ENCODE results near the gene FYB1.

FYB1 gene

DNA sequence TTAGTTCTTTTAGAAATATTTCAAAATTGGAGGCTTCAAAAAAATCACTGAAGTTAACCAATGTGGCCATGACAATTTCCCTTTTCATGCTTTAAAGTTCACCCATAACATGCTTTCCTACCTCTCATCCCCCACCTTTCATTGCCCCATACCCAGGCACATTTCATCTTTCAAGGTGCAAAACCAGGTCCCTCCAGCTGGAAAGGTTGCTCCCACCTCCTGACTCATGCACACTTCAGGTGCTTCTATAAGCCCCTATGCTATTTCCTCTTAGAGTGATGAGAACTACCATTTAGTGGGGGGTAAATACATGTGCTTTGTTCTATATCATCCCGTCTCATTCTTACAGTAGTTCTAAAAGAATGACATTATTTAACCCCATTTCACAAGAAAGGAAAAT is 15.4 kb downstream of the FYB1 start:
- no peak for DNase-seq

- DNase-seq = no peak
These were observed 16.0 kb downstream of the FYB1 start for GRCh38 chr5:39203275-39203922.

- peak; percentile 51 to 71 for DNase-seq
These were observed 16.6 kb downstream of the FYB1 start for GRCh38 chr5:39202597-39203274.

DNA sequence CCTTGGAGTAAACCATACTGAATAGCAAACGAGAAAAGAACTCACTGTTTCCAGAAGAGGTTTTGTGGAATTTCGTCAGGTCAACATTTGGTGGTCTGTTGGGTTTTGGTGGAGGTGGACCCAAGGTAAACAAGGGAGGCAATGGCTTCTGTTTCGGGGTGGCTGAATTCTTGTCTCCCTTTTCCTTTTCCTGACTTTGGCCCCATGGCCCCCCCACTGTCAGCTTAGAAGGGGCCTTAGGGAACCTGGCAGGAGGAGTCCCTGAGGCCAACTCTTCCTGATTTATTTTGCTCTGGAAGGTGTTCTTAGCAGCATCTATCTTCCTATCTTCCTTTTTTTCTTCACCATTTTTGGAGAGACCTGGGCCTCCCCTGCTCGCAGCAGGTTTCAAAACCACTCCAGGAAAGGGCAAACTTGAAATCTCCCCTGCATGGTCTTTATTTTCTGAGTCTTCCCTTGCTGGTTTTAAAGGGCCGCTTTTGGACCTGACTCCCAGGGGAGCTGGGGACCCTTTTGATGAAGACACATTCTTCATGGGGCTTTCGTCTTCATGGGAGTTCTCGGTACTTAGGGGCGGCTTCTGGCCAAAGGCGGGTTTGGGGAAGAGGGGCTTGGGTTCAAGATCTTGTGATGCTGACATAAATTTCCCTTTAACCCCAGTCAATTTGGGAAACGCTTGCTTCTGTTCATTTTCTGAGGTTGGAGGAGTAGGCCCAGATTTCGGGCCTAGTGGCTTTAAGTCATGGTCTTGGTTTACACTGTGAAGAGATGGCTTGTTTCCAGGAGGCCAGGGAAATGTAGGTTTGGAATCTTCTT is 17.4 kb downstream of the FYB1 start:
- DNase-seq = no peak

DNA sequence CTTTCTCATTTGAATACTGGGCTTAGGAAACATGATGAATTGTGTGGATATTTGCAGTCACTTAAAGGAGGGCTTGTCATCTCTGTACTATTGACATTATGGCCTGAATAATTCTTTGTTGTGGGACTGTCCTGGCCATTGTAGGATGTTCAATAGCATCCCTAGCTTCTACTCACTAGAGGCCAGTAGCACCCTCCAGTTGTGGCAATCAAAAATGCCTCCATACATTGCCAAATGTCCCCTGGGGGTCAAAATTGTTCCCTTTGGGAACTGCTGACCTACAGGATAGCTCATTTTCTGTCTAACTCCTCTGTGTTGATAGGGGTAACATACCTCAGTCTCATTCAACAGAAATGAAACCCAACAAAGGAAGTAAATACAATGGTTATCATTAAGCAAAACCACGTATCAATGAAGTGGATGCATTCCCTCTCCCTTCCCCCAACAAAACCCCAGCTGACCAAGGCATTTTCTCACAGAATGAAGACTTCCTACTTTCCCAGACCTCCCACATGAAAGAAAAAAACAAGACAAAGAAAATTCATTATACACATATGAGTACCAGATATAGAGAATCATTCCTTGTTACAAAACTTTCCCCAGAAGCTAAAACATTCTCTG is 18.1 kb downstream of the FYB1 start:
- peak in 1 of 2 donors; percentile 57 for DNase-seq

GRCh38 chr5:39200081-39200480 is 19.3 kb downstream of the FYB1 start:
- no peak for DNase-seq

DNA sequence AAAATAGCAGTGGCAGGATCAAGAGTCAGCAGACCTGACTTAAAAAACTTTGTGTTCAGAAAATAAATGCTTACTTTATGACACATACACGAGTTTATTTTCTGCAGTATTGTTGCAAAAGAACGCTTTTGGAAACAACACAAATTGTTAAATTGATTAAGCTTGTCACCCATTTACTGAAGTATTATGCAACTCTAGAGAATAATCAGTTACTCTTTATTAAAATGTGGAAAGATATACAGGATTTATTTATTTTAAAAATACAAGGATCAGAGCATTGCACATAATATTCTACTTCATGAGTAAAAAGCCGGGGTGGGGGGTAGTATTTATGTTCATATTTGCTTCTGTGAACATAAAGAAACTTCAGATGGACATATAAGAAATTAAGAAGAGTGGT is 20.0 kb downstream of the FYB1 start:
- DNase-seq = no peak

DNA sequence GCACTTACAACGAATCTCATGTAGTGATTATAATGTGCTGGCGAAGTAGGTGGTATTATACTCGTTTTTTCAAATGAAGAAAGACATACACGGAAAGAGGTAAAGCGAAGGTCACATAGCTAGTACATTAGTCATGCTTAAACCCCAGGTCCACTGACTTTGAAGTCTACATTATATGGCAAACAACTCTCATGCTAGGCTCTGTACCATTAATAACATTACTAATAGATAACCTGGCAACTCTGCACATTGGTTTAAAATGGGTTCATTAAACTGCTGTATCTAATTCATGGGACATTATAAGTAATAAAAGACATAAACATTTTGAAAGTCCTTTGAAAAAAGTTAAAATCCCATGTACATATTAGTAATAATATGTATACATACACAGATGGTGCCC is 21.2 kb downstream of the FYB1 start:
- no peak for DNase-seq

DNA sequence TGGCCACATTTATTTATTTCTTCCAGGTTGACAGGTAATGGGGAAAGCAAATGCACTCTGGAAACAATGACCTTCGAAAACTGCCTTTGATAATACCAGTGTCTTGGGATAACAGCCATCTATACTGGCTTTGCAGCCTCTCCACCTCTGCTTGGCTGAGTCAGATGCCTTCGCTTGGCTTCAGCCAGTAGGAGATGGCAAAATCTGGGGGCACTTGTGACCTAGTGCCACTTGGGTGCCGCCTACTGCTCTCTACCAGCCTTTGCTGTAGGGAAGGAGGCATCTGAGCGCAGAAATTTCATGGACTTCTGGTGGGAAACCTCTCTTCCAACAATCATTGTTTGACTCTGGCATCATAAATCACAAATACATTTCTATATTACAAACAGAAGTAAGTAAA is 21.8 kb downstream of the FYB1 start:
- DNase-seq = peak; percentile 61 to 74

GRCh38 chr5:39195198-39195826 is 24.1 kb downstream of the FYB1 start:
- no peak for DNase-seq

- no peak for DNase-seq
These were observed 24.8 kb downstream of the FYB1 start for GRCh38 chr5:39194466-39195136.

- DNase-seq = no peak
These were observed 25.6 kb downstream of the FYB1 start for GRCh38 chr5:39193553-39194465.

DNA sequence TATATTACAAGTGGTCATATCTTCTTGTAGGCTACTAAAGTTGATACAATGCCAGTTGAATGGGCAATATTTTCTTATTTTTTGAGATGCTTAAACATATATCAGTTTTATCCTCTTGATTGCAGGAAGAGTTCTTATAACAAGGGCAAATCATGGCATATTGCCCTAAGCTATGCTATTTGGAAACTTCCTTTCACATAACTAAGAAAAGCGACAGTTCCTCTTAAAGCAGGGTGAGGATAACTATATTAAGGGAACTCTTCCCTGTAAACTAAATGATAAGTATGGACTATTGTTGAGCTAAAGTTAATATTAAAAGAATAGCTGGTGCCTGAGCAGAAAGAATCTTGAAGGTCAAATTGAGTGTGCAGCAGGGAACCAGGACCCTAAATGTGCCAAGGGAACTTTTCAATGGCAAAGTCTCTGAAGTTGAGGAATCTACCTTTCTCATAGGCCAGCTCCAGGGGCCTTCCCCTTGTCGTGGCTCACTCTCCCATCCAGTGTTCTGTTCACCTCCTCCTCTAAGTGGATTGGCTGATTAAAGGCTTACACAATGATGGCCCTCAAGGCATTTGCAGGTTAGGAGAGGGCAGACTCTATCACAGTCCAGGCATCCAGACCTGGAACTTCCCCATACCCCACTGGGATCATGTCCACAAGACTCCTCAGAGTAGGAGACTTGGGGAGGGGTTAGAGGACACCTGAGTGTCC is 26.8 kb downstream of the FYB1 start:
- DNase-seq = no peak

DNA sequence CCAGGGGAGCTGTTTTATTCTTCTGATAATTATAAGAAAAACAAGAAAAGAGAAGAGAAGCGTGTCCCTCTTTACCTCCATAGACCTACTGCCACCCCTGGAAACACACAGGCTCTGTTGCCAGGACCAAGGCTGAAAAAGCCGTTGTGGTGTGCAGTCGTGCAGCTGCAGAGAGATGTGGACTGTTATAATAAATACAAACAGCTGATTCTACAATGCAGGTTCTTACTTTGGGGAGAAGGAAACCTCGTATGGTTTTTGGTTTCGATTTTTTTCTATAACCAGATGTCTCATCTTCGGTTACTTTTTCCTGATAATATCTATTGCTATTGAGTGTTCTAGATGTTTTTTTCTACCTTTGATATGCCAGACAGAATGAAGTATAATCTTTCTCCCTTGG is 28.1 kb downstream of the FYB1 start:
- peak in 1 of 2 donors; percentile 60 for DNase-seq

DNA sequence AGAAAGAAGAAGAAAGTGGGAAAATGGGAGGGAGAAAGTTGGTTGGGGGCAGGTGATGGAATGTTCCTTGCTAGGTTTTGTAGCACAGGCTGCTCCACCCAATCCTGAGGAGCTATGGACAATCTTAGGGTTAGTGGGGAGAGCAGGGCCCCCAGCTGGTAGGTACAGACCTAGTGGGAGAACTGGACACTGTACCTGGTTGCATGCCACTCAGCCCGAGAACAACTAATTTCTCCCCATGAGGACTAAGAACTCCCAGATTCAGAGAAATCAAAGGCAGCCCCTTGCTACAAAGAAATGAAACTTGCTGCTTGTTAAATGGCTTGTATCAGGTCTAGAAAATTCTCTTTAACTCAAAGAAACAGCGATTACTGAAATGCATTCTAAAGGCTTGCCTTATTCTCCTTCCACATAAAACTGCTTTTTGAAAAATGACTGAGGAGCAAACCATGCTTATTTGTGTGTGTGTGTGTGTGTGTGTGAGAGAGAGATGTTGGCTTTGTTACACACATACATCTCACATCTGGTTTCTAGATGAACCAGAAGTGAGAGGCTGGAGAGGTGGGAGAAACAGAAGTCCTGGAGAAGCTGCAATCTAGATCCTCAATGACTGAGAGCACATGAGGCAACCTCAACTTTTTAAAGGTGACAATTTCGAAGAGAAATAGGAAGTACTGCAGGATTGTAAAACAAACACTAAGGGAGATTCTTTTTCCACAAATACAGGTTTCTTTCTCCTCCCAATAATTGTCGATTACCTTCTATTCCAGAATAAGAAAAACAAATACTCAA is 28.9 kb downstream of the FYB1 start:
- no peak for DNase-seq

GRCh38 chr5:39189292-39189955 is 29.9 kb downstream of the FYB1 start:
- DNase-seq = no peak

- DNase-seq = no peak
These were observed 31.3 kb downstream of the FYB1 start for GRCh38 chr5:39187831-39188731.

Data from CD4-positive, alpha-beta T cell treated with Interleukin-1 beta for 1 hour (primary cell).